ENCODE data around the gene MALT1.

Gene MALT1

GRCh38 chr18:58788470-58788869, 117.2 kb downstream of the MALT1 start:
- ChIA-PET POLR2A (no interaction called here), CTCF (interaction anchor here (1.1 to 29.8 kb wide), 2 partner anchors 17 to 277 kb away, joined by 3 to 1272 read pairs; no protein-coding TSS in a partner anchor)
- TF ChIP-seq CTCF (IDR thresholded peaks at IDR 0.05; ENCODE audit: insufficient read depth, low read length, missing control alignments), result no peak
- H3K4me3 ChIP-seq (ENCODE audit: low read depth, low read length), result no peak overlapping the region
- no peak for DNase-seq (ENCODE audit: low read depth, low spot score)

GRCh38 chr18:58788971-58789875, 118.0 kb downstream of the MALT1 start:
- H3K4me3 ChIP-seq (ENCODE audit: low read depth, low read length), result no peak overlapping the region
- DNase-seq (ENCODE audit: low read depth, low spot score), result no peak
- ChIA-PET CTCF (interaction anchor here (1.1 to 29.8 kb wide), 4 partner anchors 16 to 295 kb away, joined by 3 to 1272 read pairs (median 5); no protein-coding TSS in a partner anchor), POLR2A (no interaction called here)
- TF ChIP-seq CTCF (IDR thresholded peaks at IDR 0.05; ENCODE audit: insufficient read depth, low read length, missing control alignments), result no peak

GRCh38 chr18:58789876-58790240, 118.6 kb downstream of the MALT1 start:
- ChIA-PET POLR2A (no interaction called here), CTCF (interaction anchor here (1.3 to 29.8 kb wide), 3 partner anchors 21 to 295 kb away, joined by 3 to 1272 read pairs (median 7); no protein-coding TSS in a partner anchor)
- no peak overlapping the region for H3K4me3 ChIP-seq (ENCODE audit: low read depth, low read length)
- no peak for DNase-seq (ENCODE audit: low read depth, low spot score)
- no peak for TF ChIP-seq CTCF (IDR thresholded peaks at IDR 0.05; ENCODE audit: insufficient read depth, low read length, missing control alignments)

- ChIA-PET POLR2A (no interaction called here), CTCF (interaction anchor here (1.5 kb wide), 1 partner anchor 278 kb away, joined by 5 read pairs; no protein-coding TSS in a partner anchor)
- DNase-seq (ENCODE audit: low read depth, low spot score), result no peak
- no peak overlapping the region for H3K4me3 ChIP-seq (ENCODE audit: low read depth, low read length)
- no peak for TF ChIP-seq CTCF (IDR thresholded peaks at IDR 0.05; ENCODE audit: insufficient read depth, low read length, missing control alignments)
Observed at GRCh38 chr18:58792086-58792485, 120.8 kb downstream of the MALT1 start.

- ChIA-PET CTCF (interaction anchor here (0.6 to 1.5 kb wide), 5 partner anchors 13 to 291 kb away, joined by 3 to 5 read pairs (median 3); no protein-coding TSS in a partner anchor), POLR2A (interaction anchor here (0.9 kb wide), 1 partner anchor 45 kb away, joined by 3 read pairs; no protein-coding TSS in a partner anchor)
- no peak overlapping the region for H3K4me3 ChIP-seq (ENCODE audit: low read depth, low read length)
- TF ChIP-seq CTCF (IDR thresholded peaks at IDR 0.05; ENCODE audit: insufficient read depth, low read length, missing control alignments), result no peak
- DNase-seq (ENCODE audit: low read depth, low spot score), result peak; percentile 77
Observed at GRCh38 chr18:58793361-58793760, 122.1 kb downstream of the MALT1 start.

GRCh38 chr18:58796220-58796619, 125.0 kb downstream of the MALT1 start:
- POLR2A ChIA-PET, result no interaction called here
- H3K4me3 ChIP-seq (ENCODE audit: low read depth, low read length), result no peak overlapping the region
- TF ChIP-seq CTCF (IDR thresholded peaks at IDR 0.05; ENCODE audit: insufficient read depth, low read length, missing control alignments), result no peak
- DNase-seq (ENCODE audit: low read depth, low spot score), result no peak
- CTCF ChIA-PET, result interaction anchor here (1.5 kb wide), 1 partner anchor 25 kb away, joined by 4 read pairs; no protein-coding TSS in a partner anchor

Data from AG04449 (cell line).